K562 (cell line): Measurements from ENCODE around the gene NECTIN4.

Experiments used
- E4F1 ChIP-seq: fragments of 250-450 bp; sonication (Bioruptor Pico); IDR thresholded peaks from 2 replicates; pipeline ENCODE4 v1.5.0; 2021; ENCODE audit warnings: mild to moderate bottlenecking, borderline replicate concordance
- IFI16 ChIP-seq: fragments of 250-450 bp; sonication (Bioruptor Pico); IDR thresholded peaks from 2 replicates; pipeline ENCODE4 v2.1.2; 2022; ENCODE audit warnings: mild to moderate bottlenecking, inconsistent platforms
- KAT2B ChIP-seq: IDR thresholded peaks from one replicate; pipeline ENCODE4 v1.6.1; 2012; ENCODE audit warnings: low read depth, mild to moderate bottlenecking, control low read depth, inconsistent platforms, low read length, moderate library complexity
- KAT7 ChIP-seq: sonication (generic); formaldehyde crosslinking; IDR thresholded peaks from 2 replicates; pipeline ENCODE4 v1.8.0; 2022; ENCODE audit warnings: missing genetic modification reagents, mild to moderate bottlenecking, borderline replicate concordance
- POLR2AphosphoS5 ChIP-seq: IDR thresholded peaks from 2 replicates; pipeline ENCODE4 v1.6.1; 2011; ENCODE audit warnings: mild to moderate bottlenecking, low read depth, low read length, moderate library complexity; ENCODE audit not compliant: control insufficient read depth, insufficient read depth
- RBM34 ChIP-seq: fragments of 200-400 bp; formaldehyde crosslinking; IDR thresholded peaks from 2 replicates; pipeline ENCODE4 v1.6.1; 2018; ENCODE audit warnings: low read length, borderline replicate concordance; ENCODE audit not compliant: insufficient read depth
- RFX5 ChIP-seq: IDR thresholded peaks from 2 replicates; pipeline ENCODE4 v1.6.1; 2011; ENCODE audit warnings: low read depth, mild to moderate bottlenecking, improper control_type of control experiment, low read length
- ZNF274 ChIP-seq: IDR thresholded peaks from 2 replicates; pipeline ENCODE4 v1.6.1; 2011; ENCODE audit warnings: low read depth, mild to moderate bottlenecking, low read length, moderate library complexity, borderline replicate concordance

- no peak for TF ChIP-seq E4F1 (CRISPR knock-in tag)
- TF ChIP-seq KAT2B = no peak
- TF ChIP-seq ZNF274 = no peak
- TF ChIP-seq RFX5 = no peak
- TF ChIP-seq IFI16 (CRISPR knock-in tag) = no peak
- no peak for TF ChIP-seq KAT7
- no peak for TF ChIP-seq RBM34
- no peak for TF ChIP-seq POLR2AphosphoS5
Observed at GRCh38 chr1:161088587-161089110, 709 bp downstream of the NECTIN4 start.
